ENCODE data around the gene EIF3I. TPM values are rescaled to one million over a fixed set of nuclear protein-coding genes. Genes with fewer than 3 reads are reported as not detected.

The EIF3I gene
- total and polyA plus RNA-seq, 8 donors = 118 to 182 (median 175) TPM

- Histone ChIP-seq H3K9me3 (no peaks in the 10 kb centered on the region), H3K4me3 (no peak overlapping the region), H3K27ac (no peak overlapping the region), H3K36me3 (no peaks in the 10 kb centered on the region), H3K4me1 (no peaks in the 10 kb centered on the region), H3K27me3 (peaks cover 18 to 36% of the 10 kb centered on the region in 2 donors)
- DNase-seq = peak in 1 of 4 donors; percentile 32
- no peak for TF ChIP-seq CTCF (IDR thresholded peaks at IDR 0.05)
- intact Hi-C loops (cut with DNase I) = no loop called here
- ATAC-seq = no peak
Measured at GRCh38 chr1:32273391-32274208, 51.4 kb downstream of the EIF3I start.

DNA sequence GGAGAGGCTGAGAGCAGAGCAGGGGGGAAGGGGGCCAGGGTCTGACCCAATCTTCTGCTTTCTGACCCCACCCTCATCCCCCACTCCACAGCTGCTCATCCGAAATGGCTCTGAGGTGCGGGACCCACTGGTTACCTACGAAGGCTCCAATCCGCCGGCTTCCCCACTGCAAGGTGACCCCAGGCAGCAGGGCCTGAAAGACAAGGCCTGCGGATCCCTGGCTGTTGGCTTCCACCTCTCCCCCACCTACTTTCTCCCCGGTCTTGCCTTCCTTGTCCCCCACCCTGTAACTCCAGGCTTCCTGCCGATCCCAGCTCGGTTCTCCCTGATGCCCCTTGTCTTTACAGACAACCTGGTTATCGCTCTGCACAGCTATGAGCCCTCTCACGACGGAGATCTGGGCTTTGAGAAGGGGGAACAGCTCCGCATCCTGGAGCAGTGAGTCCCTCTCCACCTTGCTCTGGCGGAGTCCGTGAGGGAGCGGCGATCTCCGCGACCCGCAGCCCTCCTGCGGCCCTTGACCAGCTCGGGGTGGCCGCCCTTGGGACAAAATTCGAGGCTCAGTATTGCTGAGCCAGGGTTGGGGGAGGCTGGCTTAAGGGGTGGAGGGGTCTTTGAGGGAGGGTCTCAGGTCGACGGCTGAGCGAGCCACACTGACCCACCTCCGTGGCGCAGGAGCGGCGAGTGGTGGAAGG lies 52.6 kb downstream of the EIF3I start:
- DNase-seq (no peak), ATAC-seq (no peak)
- intact Hi-C loops (cut with DNase I) = no loop called here
- H3K27ac ChIP-seq = no peak overlapping the region
- H3K4me3 ChIP-seq = no peak overlapping the region
- no peak for TF ChIP-seq CTCF (IDR thresholded peaks at IDR 0.05)
- H3K27me3 ChIP-seq = peaks cover 18 to 36% of the 10 kb centered on the region in 2 donors
- H3K4me1 ChIP-seq = no peaks in the 10 kb centered on the region
- no peaks in the 10 kb centered on the region for H3K36me3 ChIP-seq
- no peaks in the 10 kb centered on the region for H3K9me3 ChIP-seq

- Histone ChIP-seq H3K4me3 (no peak overlapping the region), H3K9me3 (no peaks in the 10 kb centered on the region), H3K36me3 (no peaks in the 10 kb centered on the region), H3K27me3 (peaks cover 18 to 36% of the 10 kb centered on the region in 2 donors), H3K4me1 (no peaks in the 10 kb centered on the region), H3K27ac (no peak overlapping the region)
- no peak for TF ChIP-seq CTCF (IDR thresholded peaks at IDR 0.05)
- ATAC-seq = peak; percentile 59
- peak in 2 of 4 donors; percentile 61 to 76 for DNase-seq
- intact Hi-C loops (cut with DNase I) = no loop called here
Measured at GRCh38 chr1:32275424-32275823, 53.2 kb downstream of the EIF3I start.

DNA sequence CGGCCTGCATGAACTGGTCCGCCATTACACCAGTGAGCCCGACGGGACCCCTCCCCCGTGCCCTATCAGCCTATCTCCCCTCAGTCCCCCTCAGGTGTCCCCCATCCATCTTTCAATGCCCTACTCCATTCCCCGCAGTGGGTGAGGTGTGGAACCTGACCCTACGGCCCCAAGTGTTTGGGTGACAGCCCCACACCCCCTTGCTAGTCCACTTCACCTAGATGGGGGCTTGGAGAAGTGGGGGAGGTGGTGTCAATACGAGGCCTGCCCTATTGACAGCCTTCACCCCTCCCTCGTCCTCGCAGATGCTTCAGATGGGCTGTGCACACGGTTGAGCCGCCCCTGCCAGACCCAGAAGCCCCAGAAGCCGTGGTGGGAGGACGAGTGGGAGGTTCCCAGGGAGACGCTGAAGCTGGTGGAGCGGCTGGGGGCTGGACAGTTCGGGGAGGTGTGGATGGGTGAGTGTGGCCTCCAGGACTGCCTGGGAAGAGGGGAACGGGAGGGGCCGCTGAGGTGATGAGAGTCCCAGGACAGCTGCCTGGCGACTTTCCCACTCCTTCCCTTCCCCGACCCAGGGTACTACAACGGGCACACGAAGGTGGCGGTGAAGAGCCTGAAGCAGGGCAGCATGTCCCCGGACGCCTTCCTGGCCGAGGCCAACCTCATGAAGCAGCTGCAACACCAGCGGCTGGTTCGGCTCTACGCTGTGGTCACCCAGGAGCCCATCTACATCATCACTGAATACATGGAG lies 54.0 kb downstream of the EIF3I start:
- Histone ChIP-seq H3K27me3 (peaks cover 18 to 36% of the 10 kb centered on the region in 2 donors), H3K27ac (no peak overlapping the region), H3K4me3 (no peak overlapping the region), H3K36me3 (no peaks in the 10 kb centered on the region), H3K4me1 (no peaks in the 10 kb centered on the region), H3K9me3 (no peaks in the 10 kb centered on the region)
- DNase-seq = no peak
- intact Hi-C loops (cut with DNase I) = no loop called here
- no peak for ATAC-seq
- no peak for TF ChIP-seq CTCF (IDR thresholded peaks at IDR 0.05)

Other genes starting within 250 kb of the EIF3I start
- gene KHDRBS1, start 208.5 kb upstream of the EIF3I start, total RNA-seq = 10 to 100 TPM; 87.2 to 95.7 TPM
- 100 to 1,000 TPM; 213 to 261 (median 222) TPM for gene KHDRBS1, start 208.5 kb upstream of the EIF3I start, polyA plus RNA-seq (ENCODE audit: insufficient read length in 6 of 6)
- gene TMEM39B, start 149.5 kb upstream of the EIF3I start, total RNA-seq = 10 to 100 TPM; 16.5 to 22.6 TPM
- gene TMEM39B, start 149.5 kb upstream of the EIF3I start, polyA plus RNA-seq (ENCODE audit: insufficient read length in 6 of 6) = 10 to 100 TPM; 23.1 to 26.4 (median 24.6) TPM
- 10 to 100 TPM; 70.2 to 73.2 TPM for gene KPNA6, start 114.4 kb upstream of the EIF3I start, total RNA-seq
- gene KPNA6, start 114.4 kb upstream of the EIF3I start, polyA plus RNA-seq (ENCODE audit: insufficient read length in 6 of 6) = 10 to 100 TPM; 30.6 to 37.5 (median 34.6) TPM
- gene TXLNA, start 42.7 kb upstream of the EIF3I start, total RNA-seq = 10 to 100 TPM; 54.0 to 56.4 TPM
- 10 to 100 TPM; 39.8 to 51.4 (median 44.6) TPM for gene TXLNA, start 42.7 kb upstream of the EIF3I start, polyA plus RNA-seq (ENCODE audit: insufficient read length in 6 of 6)
- 1 to 10 TPM; 7.2 to 9.0 TPM for gene CCDC28B, start 21.8 kb upstream of the EIF3I start, total RNA-seq
- 10 to 100 TPM; 20.9 to 31.5 (median 25.5) TPM for gene CCDC28B, start 21.8 kb upstream of the EIF3I start, polyA plus RNA-seq (ENCODE audit: insufficient read length in 6 of 6)
- gene IQCC, start 16.7 kb upstream of the EIF3I start, total RNA-seq = 1 to 10 TPM; 1.9 to 2.3 TPM
- 1 to 10 TPM; 7.7 to 8.7 (median 8.3) TPM for gene IQCC, start 16.7 kb upstream of the EIF3I start, polyA plus RNA-seq (ENCODE audit: insufficient read length in 6 of 6)
- gene DCDC2B, start 13.3 kb upstream of the EIF3I start, total RNA-seq = 1 to 10 TPM in 1 of 2 donors, not detected in 1; 2.3 TPM
- 1 to 10 TPM; 1.6 to 3.8 (median 2.9) TPM for gene DCDC2B, start 13.3 kb upstream of the EIF3I start, polyA plus RNA-seq (ENCODE audit: insufficient read length in 6 of 6)
- gene TMEM234, start 54 bp upstream of the EIF3I start, total RNA-seq = 10 to 100 TPM; 19.3 to 21.0 TPM
- 10 to 100 TPM; 19.8 to 24.8 (median 22.8) TPM for gene TMEM234, start 54 bp upstream of the EIF3I start, polyA plus RNA-seq (ENCODE audit: insufficient read length in 6 of 6)
- 10 to 100 TPM; 15.2 to 16.8 TPM for gene FAM167B, start 24.8 kb downstream of the EIF3I start, total RNA-seq
- gene FAM167B, start 24.8 kb downstream of the EIF3I start, polyA plus RNA-seq (ENCODE audit: insufficient read length in 6 of 6) = 1 to 10 TPM; 3.7 to 7.1 (median 4.6) TPM
- 1 to 10 TPM; 3.3 to 8.8 TPM for gene LCK, start 28.9 kb downstream of the EIF3I start, total RNA-seq
- 1 to 10 TPM in 5 of 6 donors, under 1 TPM in 1; 0.95 to 2.1 (median 1.5) TPM for gene LCK, start 28.9 kb downstream of the EIF3I start, polyA plus RNA-seq (ENCODE audit: insufficient read length in 6 of 6)
- gene HDAC1, start 69.7 kb downstream of the EIF3I start, total RNA-seq = 10 to 100 TPM; 61.8 to 72.7 TPM
- gene HDAC1, start 69.7 kb downstream of the EIF3I start, polyA plus RNA-seq (ENCODE audit: insufficient read length in 6 of 6) = 100 to 1,000 TPM; 146 to 193 (median 167) TPM
- gene MARCKSL1, start 113.8 kb downstream of the EIF3I start, total RNA-seq = 10 to 100 TPM; 33.1 to 58.3 TPM
- 100 to 1,000 TPM; 364 to 478 (median 430) TPM for gene MARCKSL1, start 113.8 kb downstream of the EIF3I start, polyA plus RNA-seq (ENCODE audit: insufficient read length in 6 of 6)
- 1 to 10 TPM; 4.4 to 5.7 TPM for gene FAM229A, start 140.1 kb downstream of the EIF3I start, total RNA-seq
- 10 to 100 TPM in 1 of 6 donors, 1 to 10 TPM in 5; 5.5 to 14.0 (median 8.4) TPM for gene FAM229A, start 140.1 kb downstream of the EIF3I start, polyA plus RNA-seq (ENCODE audit: insufficient read length in 6 of 6)
- 1 to 10 TPM; 1.8 TPM for gene TSSK3, start 140.1 kb downstream of the EIF3I start, total RNA-seq
- gene TSSK3, start 140.1 kb downstream of the EIF3I start, polyA plus RNA-seq (ENCODE audit: insufficient read length in 6 of 6) = 1 to 10 TPM; 2.8 to 7.8 (median 5.0) TPM
- 10 to 100 TPM; 51.2 to 64.8 TPM for gene BSDC1, start 172.0 kb downstream of the EIF3I start, total RNA-seq
- gene BSDC1, start 172.0 kb downstream of the EIF3I start, polyA plus RNA-seq (ENCODE audit: insufficient read length in 6 of 6) = 10 to 100 TPM; 50.6 to 61.1 (median 57.9) TPM
- gene ZBTB8B, start 242.7 kb downstream of the EIF3I start, total RNA-seq = under 1 TPM; 0.03 TPM
- 1 to 10 TPM; 1.3 to 2.0 (median 1.6) TPM for gene ZBTB8B, start 242.7 kb downstream of the EIF3I start, polyA plus RNA-seq (ENCODE audit: insufficient read length in 6 of 6)

All from left lung (tissue), 10 donors.